CD4-positive, alpha-beta T cell (primary cell): ENCODE data around the gene MFF. TPM values are rescaled to one million over a fixed set of nuclear protein-coding genes. Genes with fewer than 3 reads are reported as not detected.

ENCODE experiments used
- ATAC-seq: fragments of 200-7000 bp; cut with Tn5 transposase; one replicate; pipeline ENCODE4 v1.10.0; 2022; ENCODE audit warnings: mild to moderate bottlenecking; ENCODE audit not compliant: poor library complexity
- CTCF ChIA-PET: fragments of 350-600 bp; sonication (Branson Sonifier 250); formaldehyde crosslinking; loops from one replicate; lab custom pipeline; 2021; ENCODE audit warnings: antibody characterized with exemption, inconsistent platforms; lab: Charles Lee
- POLR2A ChIA-PET: fragments of 350-600 bp; sonication (Branson Sonifier 250); formaldehyde crosslinking; loops from one replicate; lab custom pipeline; 2021; ENCODE audit warnings: antibody characterized with exemption, inconsistent platforms; lab: Charles Lee
- DNase-seq, 14 experiments: peaks; one replicate each; pipeline ENCODE4 v3.0.0-alpha.2; 2013 to 2020; ENCODE audit warnings: mixed read lengths in 2 of 14
- H3K27ac ChIP-seq, 2 donors: one replicate each; pipeline versions ENCODE4 v1.5.1 to v1.7.0; 2013; ENCODE audit warnings: low read length in 2 of 2, low read depth in 1 of 2, mild to moderate bottlenecking in 1 of 2
- H3K27me3 ChIP-seq, 2 experiments: 1 replicate in 1 of 2; 2 replicates in 1 of 2; pipeline versions ENCODE4 v1.6.1 to v1.7.0; 2013; ENCODE audit warnings: low read length in 2 of 2, control low read depth in 1 of 2, mild to moderate bottlenecking in 1 of 2, moderate library complexity in 1 of 2; ENCODE audit not compliant: insufficient read depth in 2 of 2, control insufficient read depth in 1 of 2
- H3K36me3 ChIP-seq: one replicate; pipeline ENCODE4 v1.6.1; 2013; ENCODE audit warnings: low read length, control low read depth; ENCODE audit not compliant: insufficient read depth
- H3K4me1 ChIP-seq: one replicate; pipeline ENCODE4 v1.6.1; 2013; ENCODE audit warnings: low read length, control low read depth; ENCODE audit not compliant: insufficient read depth
- H3K4me3 ChIP-seq: one replicate; pipeline ENCODE4 v1.5.1; 2013; ENCODE audit warnings: mild to moderate bottlenecking, low read length, moderate library complexity
- H3K9me3 ChIP-seq, 2 experiments: 1 replicate in 1 of 2; 2 replicates in 1 of 2; pipeline versions ENCODE4 v1.6.1 to v1.7.0; 2013; ENCODE audit warnings: low read length in 2 of 2, mild to moderate bottlenecking in 2 of 2, control low read depth in 1 of 2, moderate library complexity in 1 of 2; ENCODE audit not compliant: control insufficient read depth in 1 of 2, insufficient read depth in 1 of 2
- H3K27ac Mint-ChIP-seq: one replicate; pipeline ENCODE4 v1.8.0; 2020; ENCODE audit warnings: mixed read lengths
- H3K27me3 Mint-ChIP-seq: one replicate; pipeline ENCODE4 v1.8.0; 2021; ENCODE audit warnings: mixed read lengths
- H3K36me3 Mint-ChIP-seq: one replicate; pipeline ENCODE4 v1.8.0; 2021; ENCODE audit warnings: low read depth, mixed read lengths
- H3K4me1 Mint-ChIP-seq: one replicate; pipeline ENCODE4 v1.8.0; 2021; ENCODE audit warnings: low read depth, mixed read lengths
- H3K4me3 Mint-ChIP-seq: one replicate; pipeline ENCODE4 v1.8.0; 2020; ENCODE audit warnings: mild to moderate bottlenecking, mixed read lengths
- H3K9me3 Mint-ChIP-seq: one replicate; pipeline ENCODE4 v1.8.0; 2020; ENCODE audit warnings: mixed read lengths
- CTCF ChIP-seq: fragments of 200-600 bp; IDR thresholded peaks from one replicate; pipeline ENCODE4 v1.8.0; 2022; ENCODE audit warnings: antibody characterized with exemption, mild to moderate bottlenecking
- intact Hi-C, 2 experiments: fragments of 100-400 bp; cut with DNase I in 1 of 2; cut with micrococcal nuclease in 1 of 2; formaldehyde crosslinking; loops; one replicate each; pipeline versions ENCODE4 v1.15.1 to v1.9.0; 2023 to 2025; cut with DNase I, micrococcal nuclease
- total RNA-seq, 174 experiments: library from RNA in 2 of 174; stranded (reverse) in 2 of 174; gene quantifications; one replicate each; pipeline ENCODE4 v1.2.3 and lab custom pipeline; 2021 to 2026

MFF gene
- total RNA-seq, 2 experiments from 2014 or later = 46.9 to 51.8 TPM

GRCh38 chr2:227402959-227403358 is 77.9 kb downstream of the MFF start:
- no peak overlapping the region for H3K27ac Mint-ChIP-seq

GRCh38 chr2:227404585-227405271 is 79.7 kb downstream of the MFF start:
- H3K4me3 ChIP-seq = no peak overlapping the region

More at GRCh38 chr2:227402959-227403358, 77.9 kb downstream of the MFF start:
- TF ChIP-seq CTCF = no peak
- H3K36me3 Mint-ChIP-seq = no peaks in the 10 kb centered on the region
- no peak overlapping the region for H3K4me3 ChIP-seq
- H3K4me1 ChIP-seq = peaks cover 2% of the 10 kb centered on the region
- peak in 1 of 14 experiments; percentile 26 for DNase-seq
- CTCF ChIA-PET = no interaction called here
- no peaks in the 10 kb centered on the region for H3K9me3 Mint-ChIP-seq
- no peak overlapping the region for H3K4me3 Mint-ChIP-seq
- H3K27me3 Mint-ChIP-seq = no peaks in the 10 kb centered on the region
- no peaks in the 10 kb centered on the region for H3K9me3 ChIP-seq
- no peaks in the 10 kb centered on the region for H3K36me3 ChIP-seq
- ATAC-seq = no peak
- H3K27me3 ChIP-seq = no peaks in the 10 kb centered on the region
- peaks cover 19% of the 10 kb centered on the region for H3K4me1 Mint-ChIP-seq
- intact Hi-C loops = no loop called here
- POLR2A ChIA-PET = no interaction called here
- no peak overlapping the region for H3K27ac ChIP-seq

DNA sequence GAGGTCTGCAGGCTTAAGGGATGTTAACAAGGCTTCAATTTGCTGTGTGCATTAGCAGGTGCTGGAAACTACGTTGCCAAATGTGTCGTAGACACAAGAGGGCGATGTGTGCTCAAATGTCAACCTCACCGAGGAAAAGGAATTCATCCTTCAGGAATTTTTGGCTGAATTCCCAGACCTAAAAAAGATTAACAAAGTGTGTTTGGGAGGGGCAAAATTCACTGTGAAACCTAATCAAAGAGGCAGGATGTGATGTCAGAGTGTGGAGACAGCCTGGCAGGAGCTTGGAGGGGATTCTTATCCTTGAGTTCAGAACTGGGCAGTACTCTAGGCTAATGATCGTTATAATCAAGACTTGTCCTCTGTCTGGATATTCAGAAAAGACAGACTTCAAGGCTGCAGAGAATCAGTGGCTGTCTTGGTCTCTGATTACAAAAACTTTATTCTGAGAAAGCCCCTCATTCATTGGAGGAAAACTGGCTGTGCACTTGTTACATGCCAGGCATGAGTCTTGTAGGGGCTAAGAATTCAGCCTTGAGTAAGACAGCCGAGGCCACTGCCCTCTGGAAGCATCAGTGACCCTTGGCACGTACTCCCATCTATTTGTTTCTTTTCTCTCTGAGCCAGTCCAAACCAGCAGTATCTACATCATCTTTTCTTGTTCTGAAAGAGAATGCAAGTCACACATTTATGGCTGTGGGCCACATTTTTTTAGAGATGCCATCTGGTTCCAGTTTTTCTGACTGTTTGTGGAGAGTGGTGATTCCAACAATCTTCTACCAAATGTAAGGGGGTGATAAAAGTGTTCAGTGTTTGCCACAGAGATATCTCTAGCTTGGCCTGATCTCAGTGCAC is 81.4 kb downstream of the MFF start:
- Mint-ChIP-seq H3K27ac (peak overlapping the region; percentile 22), H3K4me1 (peaks cover 25% of the 10 kb centered on the region), H3K36me3 (no peaks in the 10 kb centered on the region), H3K27me3 (no peaks in the 10 kb centered on the region), H3K9me3 (no peaks in the 10 kb centered on the region), H3K4me3 (no peak overlapping the region)
- POLR2A ChIA-PET = no interaction called here
- H3K4me3 ChIP-seq = no peak overlapping the region
- no peak overlapping the region for H3K27ac ChIP-seq
- CTCF ChIA-PET = no interaction called here
- intact Hi-C loops = loop anchor here in 1 of 2 experiments (2.0 kb wide), 1 partner anchor 362 kb away; no protein-coding TSS in a partner anchor
- no peak for TF ChIP-seq CTCF
- ATAC-seq (no peak), DNase-seq (peak in 2 of 14 experiments; percentile 15 to 17)
- no peaks in the 10 kb centered on the region for H3K9me3 ChIP-seq
- H3K27me3 ChIP-seq = no peaks in the 10 kb centered on the region
- H3K36me3 ChIP-seq = no peaks in the 10 kb centered on the region
- H3K4me1 ChIP-seq = peaks cover 9% of the 10 kb centered on the region

More at GRCh38 chr2:227404585-227405271, 79.7 kb downstream of the MFF start:
- Histone ChIP-seq H3K4me1 (peaks cover 2% of the 10 kb centered on the region), H3K36me3 (no peaks in the 10 kb centered on the region), H3K9me3 (no peaks in the 10 kb centered on the region), H3K27me3 (no peaks in the 10 kb centered on the region), H3K27ac (no peak overlapping the region)
- intact Hi-C loops = no loop called here
- DNase-seq (peak in 2 of 14 experiments; percentile 24 to 26), ATAC-seq (peak; percentile 43)
- Mint-ChIP-seq H3K27ac (no peak overlapping the region), H3K4me3 (no peak overlapping the region), H3K27me3 (no peaks in the 10 kb centered on the region), H3K4me1 (peaks cover 19% of the 10 kb centered on the region), H3K9me3 (no peaks in the 10 kb centered on the region), H3K36me3 (no peaks in the 10 kb centered on the region)
- ChIA-PET CTCF (no interaction called here), POLR2A (no interaction called here)
- TF ChIP-seq CTCF = no peak

Other genes starting within 250 kb of the MFF start
- gene COL4A4, start 161.0 kb upstream of the MFF start, total RNA-seq = not detected
- gene COL4A3, start 160.6 kb upstream of the MFF start, total RNA-seq = not detected
- gene TM4SF20, start 54.1 kb downstream of the MFF start, total RNA-seq = not detected
- gene SCYGR1, start 62.7 kb downstream of the MFF start, total RNA-seq = not detected
- gene AGFG1, start 146.9 kb downstream of the MFF start, total RNA-seq = 10 to 100 TPM; 49.9 to 55.9 TPM